AG04449 (cell line): ENCODE measurements around the gene RBBP8.
"Not testable (repeated sequence)": the region's sequence is repeated elsewhere in the genome, so short reads cannot be mapped to it uniquely, and the experiment has no call there.

Source experiments
- CTCF ChIA-PET: fragments of 350-600 bp; formaldehyde crosslinking; extraction: SDS; loops from one replicate; lab custom pipeline; 2021; ENCODE audit warnings: antibody characterized with exemption; lab: Yijun Ruan, JAX
- POLR2A ChIA-PET: fragments of 400-600, 350-600 bp; formaldehyde crosslinking; extraction: SDS; loops from one replicate; lab custom pipeline; 2020; ENCODE audit warnings: antibody characterized with exemption, inconsistent platforms; lab: Yijun Ruan, JAX
- DNase-seq: peaks from one replicate; pipeline ENCODE4 v3.0.0-alpha.2; 2010; ENCODE audit warnings: low read depth, low spot score
- H3K4me3 ChIP-seq: 2 replicates; pipeline ENCODE4 v1.5.1; 2011; ENCODE audit warnings: low read depth, mild to moderate bottlenecking, control low read depth, low read length
- TF ChIP-seq, protein P1 (sequence below): IDR thresholded peaks from one replicate; pipeline ENCODE4 v1.5.1; 2011; ENCODE audit warnings: mild to moderate bottlenecking, moderate library complexity, low read length, control low read depth, inconsistent platforms; ENCODE audit not compliant: insufficient read depth; ENCODE audit errors: missing control alignments

RBBP8 gene

GRCh38 chr18:22933206-22933965, at the start of gene RBBP8:
Gene RBBP8, plus strand, starts transcription at chr18:22933328. Its CDS starts 3,524 bp downstream, at chr18:22936852.
- TF ChIP-seq, protein P1, sequence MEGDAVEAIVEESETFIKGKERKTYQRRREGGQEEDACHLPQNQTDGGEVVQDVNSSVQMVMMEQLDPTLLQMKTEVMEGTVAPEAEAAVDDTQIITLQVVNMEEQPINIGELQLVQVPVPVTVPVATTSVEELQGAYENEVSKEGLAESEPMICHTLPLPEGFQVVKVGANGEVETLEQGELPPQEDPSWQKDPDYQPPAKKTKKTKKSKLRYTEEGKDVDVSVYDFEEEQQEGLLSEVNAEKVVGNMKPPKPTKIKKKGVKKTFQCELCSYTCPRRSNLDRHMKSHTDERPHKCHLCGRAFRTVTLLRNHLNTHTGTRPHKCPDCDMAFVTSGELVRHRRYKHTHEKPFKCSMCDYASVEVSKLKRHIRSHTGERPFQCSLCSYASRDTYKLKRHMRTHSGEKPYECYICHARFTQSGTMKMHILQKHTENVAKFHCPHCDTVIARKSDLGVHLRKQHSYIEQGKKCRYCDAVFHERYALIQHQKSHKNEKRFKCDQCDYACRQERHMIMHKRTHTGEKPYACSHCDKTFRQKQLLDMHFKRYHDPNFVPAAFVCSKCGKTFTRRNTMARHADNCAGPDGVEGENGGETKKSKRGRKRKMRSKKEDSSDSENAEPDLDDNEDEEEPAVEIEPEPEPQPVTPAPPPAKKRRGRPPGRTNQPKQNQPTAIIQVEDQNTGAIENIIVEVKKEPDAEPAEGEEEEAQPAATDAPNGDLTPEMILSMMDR, result no peak
- DNase-seq, result no peak

GRCh38 chr18:22883827-22884226, 49.3 kb upstream of the RBBP8 start:
- no peak overlapping the region for H3K4me3 ChIP-seq
- CTCF ChIA-PET, result no interaction called here
- POLR2A ChIA-PET, result no interaction called here
- no peak for DNase-seq
- TF ChIP-seq, protein P1, result no peak

More at GRCh38 chr18:22933206-22933965, at the start of gene RBBP8:
- POLR2A ChIA-PET, result interaction anchor here (0.8 to 1.1 kb wide), 3 partner anchors 14 to 45 kb away, joined by 3 read pairs; no protein-coding TSS in a partner anchor
- peak within 1 kb of the TSS; percentile 78 for H3K4me3 ChIP-seq
- CTCF ChIA-PET, result interaction anchor here (0.7 to 1.3 kb wide), 6 partner anchors 10 to 478 kb away, joined by 3 to 4 read pairs (median 4); no protein-coding TSS in a partner anchor

DNA sequence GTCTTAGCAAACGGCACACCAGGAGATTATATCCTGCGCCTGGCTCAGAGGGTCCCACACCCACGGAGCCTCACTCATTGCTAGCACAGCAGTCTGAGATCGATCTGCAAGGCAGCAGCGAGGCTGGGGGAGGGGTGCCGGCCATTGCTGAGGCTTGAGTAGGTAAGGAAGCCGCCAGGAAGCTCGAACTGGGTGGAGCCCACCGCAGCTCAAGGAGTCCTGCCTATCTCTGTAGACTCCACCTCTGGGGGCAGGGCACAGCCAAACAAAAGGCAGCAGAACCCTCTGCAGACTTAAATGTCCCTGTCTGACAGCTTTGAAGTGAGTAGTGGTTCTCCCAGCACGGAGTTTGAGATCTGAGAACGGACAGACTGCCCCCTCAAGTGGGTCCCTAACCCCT, 47.4 kb upstream of the RBBP8 start:
- H3K4me3 ChIP-seq, POLR2A ChIA-PET, CTCF ChIA-PET: not testable (repeated sequence)

DNA sequence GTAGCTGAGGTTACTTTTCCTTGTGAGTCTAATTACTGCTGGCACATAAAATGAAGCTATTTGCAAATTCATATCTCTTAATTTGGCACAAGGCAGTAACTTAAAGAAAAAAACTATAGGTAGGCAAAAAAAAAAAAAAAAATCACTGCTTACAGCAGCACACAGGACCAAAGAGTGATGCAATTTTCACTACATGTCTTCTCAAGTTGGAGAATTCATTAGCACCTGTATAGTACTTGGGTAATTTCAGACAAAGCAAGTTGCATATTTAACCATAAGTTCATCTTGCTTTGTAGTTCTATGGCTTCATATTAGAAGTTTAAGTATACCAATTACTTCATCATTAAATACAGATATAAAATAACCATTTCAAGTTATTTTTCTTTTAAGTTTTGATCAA, 33.7 kb upstream of the RBBP8 start:
- ChIA-PET POLR2A (no interaction called here), CTCF (no interaction called here)
- TF ChIP-seq, protein P1, result no peak
- no peak overlapping the region for H3K4me3 ChIP-seq
- DNase-seq, result no peak

More for the DNA sequence above, 47.4 kb upstream of the RBBP8 start:
- DNase-seq, result not testable (repeated sequence)

- DNase-seq, result no peak
- H3K4me3 ChIP-seq, result no peak overlapping the region
- TF ChIP-seq, protein P1, result no peak
- CTCF ChIA-PET, result no interaction called here
- POLR2A ChIA-PET, result no interaction called here
These were observed 32.4 kb upstream of the RBBP8 start for GRCh38 chr18:22900558-22901238.

GRCh38 chr18:22902093-22902492, 31.0 kb upstream of the RBBP8 start:
- POLR2A ChIA-PET, result no interaction called here
- CTCF ChIA-PET, result no interaction called here
- no peak overlapping the region for H3K4me3 ChIP-seq
- TF ChIP-seq, protein P1, result no peak
- DNase-seq, result no peak

DNA sequence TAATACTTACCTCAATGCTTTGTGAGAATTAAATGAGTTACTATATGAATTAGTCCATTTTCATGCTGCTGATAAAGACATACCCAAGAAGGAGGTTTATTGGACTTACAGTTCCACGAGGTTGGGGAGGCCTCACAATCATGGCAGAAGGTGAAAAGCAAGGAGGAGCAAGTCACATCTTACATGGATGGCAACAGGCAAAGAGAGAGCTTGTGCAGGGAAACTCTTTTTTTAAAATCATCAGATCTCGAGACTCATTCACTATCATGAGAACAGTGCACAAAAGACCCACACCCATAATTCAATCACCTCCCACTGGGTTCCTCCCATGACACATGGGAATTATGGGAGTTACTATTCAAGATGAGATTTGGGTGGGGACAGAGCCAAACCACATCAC, 29.9 kb upstream of the RBBP8 start:
- CTCF ChIA-PET, result interaction anchor here (1.3 kb wide), 1 partner anchor 57 kb away, joined by 3 read pairs; no protein-coding TSS in a partner anchor
- DNase-seq, POLR2A ChIA-PET, H3K4me3 ChIP-seq: not testable (repeated sequence)
